Kidney (tissue), 14 donors: Measurements from ENCODE around the gene C5orf22. TPM values are rescaled to one million over a fixed set of nuclear protein-coding genes. Genes with fewer than 3 reads are reported as not detected.
"Not testable (repeated sequence)": the region's sequence is repeated elsewhere in the genome, so short reads cannot be mapped to it uniquely, and the experiment has no call there.

Experiments used
- DNase-seq, 5 donors: peaks; one replicate each; pipeline ENCODE4 v3.0.0-alpha.2; 2013 to 2020
- FAIRE-seq: peaks from 2 replicates; lab custom pipeline; 2012; peaks lifted over from hg19 to GRCh38; lab: Jason Lieb, UNC
- H3K27ac ChIP-seq, 2 donors: one replicate each; pipeline ENCODE4 v1.7.0; 2013; ENCODE audit warnings: low read depth in 2 of 2, low read length in 2 of 2, inconsistent platforms in 1 of 2
- H3K27me3 ChIP-seq: one replicate; pipeline ENCODE4 v1.7.1; 2013; ENCODE audit warnings: low read length, inconsistent platforms; ENCODE audit not compliant: control insufficient read depth, insufficient read depth
- H3K36me3 ChIP-seq, 3 donors: one replicate each; pipeline versions ENCODE4 v1.7.0 to v1.7.1; 2013; ENCODE audit warnings: low read length in 3 of 3, control low read depth in 1 of 3, inconsistent platforms in 1 of 3; ENCODE audit not compliant: insufficient read depth in 3 of 3, control insufficient read depth in 2 of 3
- H3K4me1 ChIP-seq, 3 donors: one replicate each; pipeline versions ENCODE4 v1.7.0 to v1.7.1; 2013; ENCODE audit warnings: low read length in 3 of 3, inconsistent platforms in 1 of 3, low read depth in 1 of 3; ENCODE audit not compliant: control insufficient read depth in 2 of 3, insufficient read depth in 2 of 3
- H3K4me3 ChIP-seq, 3 donors: one replicate each; pipeline versions ENCODE4 v1.7.0 to v1.8.1; 2013; ENCODE audit warnings: low read length in 3 of 3, control low read depth in 1 of 3, inconsistent platforms in 1 of 3
- H3K9ac ChIP-seq, 3 donors: one replicate each; pipeline versions ENCODE4 v1.7.0 to v1.7.1; 2013; ENCODE audit warnings: low read length in 3 of 3, control low read depth in 1 of 3, inconsistent platforms in 1 of 3
- H3K9me3 ChIP-seq, 3 donors: one replicate each; pipeline versions ENCODE4 v1.7.0 to v1.7.1; 2013; ENCODE audit warnings: low read length in 3 of 3, control low read depth in 1 of 3, inconsistent platforms in 1 of 3; ENCODE audit not compliant: control insufficient read depth in 2 of 3, insufficient read depth in 1 of 3
- intact Hi-C: fragments of 100-400 bp; cut with DNase I; formaldehyde crosslinking; loops from one replicate; pipeline ENCODE4 v1.11.1; 2022
- polyA plus RNA-seq: library from polyadenylated mRNA; stranded (reverse); fragments of 350-450 nt; fragmentation: Illumina TruSeq; extraction: RNeasy Lipid Tissue Mini Kit (QIAGEN cat#74804); gene quantifications from one replicate; pipeline ENCODE4 v1.2.3, GENCODE V29; 2014; ENCODE audit warnings: low read depth, low replicate concordance; ENCODE audit not compliant: insufficient read depth
- total RNA-seq: library from RNA; stranded (reverse); fragmentation: NEBNext Ultra II Directional; extraction: Animal tissue kit (Norgen Biotek cat#: 25700); gene quantifications from one replicate; pipeline ENCODE4 v1.2.1, GENCODE V29; 2021
- TF ChIP-seq, protein P1 (sequence below): IDR thresholded peaks from 3 replicates; pipeline ENCODE4 v1.5.1; 2012; ENCODE audit warnings: mild to moderate bottlenecking, moderate library complexity, borderline replicate concordance; ENCODE audit not compliant: insufficient read depth; ENCODE audit errors: extremely low read depth
- donor health status: control.
- donor health status: control.
- donor health status: control.
- donor health status: control.
- donor health status: control.
- donor health status: DM: yes; HTN: yes; CAD: no.
- donor health status: Normal renal cell carcinoma (clear cell type).

Gene C5orf22
- total and polyA plus RNA-seq, 2 donors from 2014 or later = 8.2 to 22.5 TPM

GRCh38 chr5:31598640-31599611, 66.8 kb downstream of the C5orf22 start:
- intact Hi-C loops = no loop called here
- Histone ChIP-seq H3K27ac (no peak overlapping the region), H3K4me3 (no peak overlapping the region), H3K4me1 (no peaks in the 10 kb centered on the region), H3K36me3 (no peaks in the 10 kb centered on the region), H3K27me3 (no peaks in the 10 kb centered on the region), H3K9ac (no peak overlapping the region), H3K9me3 (no peaks in the 10 kb centered on the region)
- FAIRE-seq = no peak
- DNase-seq = no peak
- TF ChIP-seq, protein P1, sequence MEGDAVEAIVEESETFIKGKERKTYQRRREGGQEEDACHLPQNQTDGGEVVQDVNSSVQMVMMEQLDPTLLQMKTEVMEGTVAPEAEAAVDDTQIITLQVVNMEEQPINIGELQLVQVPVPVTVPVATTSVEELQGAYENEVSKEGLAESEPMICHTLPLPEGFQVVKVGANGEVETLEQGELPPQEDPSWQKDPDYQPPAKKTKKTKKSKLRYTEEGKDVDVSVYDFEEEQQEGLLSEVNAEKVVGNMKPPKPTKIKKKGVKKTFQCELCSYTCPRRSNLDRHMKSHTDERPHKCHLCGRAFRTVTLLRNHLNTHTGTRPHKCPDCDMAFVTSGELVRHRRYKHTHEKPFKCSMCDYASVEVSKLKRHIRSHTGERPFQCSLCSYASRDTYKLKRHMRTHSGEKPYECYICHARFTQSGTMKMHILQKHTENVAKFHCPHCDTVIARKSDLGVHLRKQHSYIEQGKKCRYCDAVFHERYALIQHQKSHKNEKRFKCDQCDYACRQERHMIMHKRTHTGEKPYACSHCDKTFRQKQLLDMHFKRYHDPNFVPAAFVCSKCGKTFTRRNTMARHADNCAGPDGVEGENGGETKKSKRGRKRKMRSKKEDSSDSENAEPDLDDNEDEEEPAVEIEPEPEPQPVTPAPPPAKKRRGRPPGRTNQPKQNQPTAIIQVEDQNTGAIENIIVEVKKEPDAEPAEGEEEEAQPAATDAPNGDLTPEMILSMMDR = no peak

DNA sequence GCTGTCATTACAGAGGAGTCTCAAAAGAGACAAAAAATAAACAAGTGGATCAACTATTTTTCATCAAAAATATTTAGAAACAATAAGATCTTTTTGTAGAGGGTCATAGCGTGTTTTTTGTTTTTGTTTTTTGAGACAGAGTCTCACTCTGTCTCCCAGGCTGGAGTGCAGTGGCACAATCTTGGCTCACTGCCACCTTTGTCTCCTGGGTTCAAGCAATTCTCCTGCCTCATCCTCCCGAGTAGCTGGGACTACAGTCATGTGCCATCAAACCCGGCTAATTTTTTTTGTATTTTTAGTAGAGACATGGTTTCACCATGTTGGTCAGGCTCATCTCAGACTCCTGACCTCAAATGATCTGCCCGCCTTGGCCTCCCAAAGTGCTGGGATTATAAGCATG, 70.2 kb downstream of the C5orf22 start:
- DNase-seq, H3K27me3 ChIP-seq, H3K36me3 ChIP-seq, H3K9me3 ChIP-seq, H3K9ac ChIP-seq, H3K27ac ChIP-seq, H3K4me1 ChIP-seq, FAIRE-seq, intact Hi-C loops, H3K4me3 ChIP-seq: not testable (repeated sequence)

- H3K27ac ChIP-seq = no peak overlapping the region
- no peak overlapping the region for H3K4me3 ChIP-seq
- H3K27me3 ChIP-seq = no peaks in the 10 kb centered on the region
- intact Hi-C loops = no loop called here
- H3K4me1 ChIP-seq = no peaks in the 10 kb centered on the region
- DNase-seq (no peak), FAIRE-seq (no peak)
- H3K36me3 ChIP-seq = no peaks in the 10 kb centered on the region
- H3K9me3 ChIP-seq = no peaks in the 10 kb centered on the region
- no peak overlapping the region for H3K9ac ChIP-seq
- TF ChIP-seq, protein P1 = no peak
These were observed 72.1 kb downstream of the C5orf22 start for GRCh38 chr5:31604240-31604639.

DNA sequence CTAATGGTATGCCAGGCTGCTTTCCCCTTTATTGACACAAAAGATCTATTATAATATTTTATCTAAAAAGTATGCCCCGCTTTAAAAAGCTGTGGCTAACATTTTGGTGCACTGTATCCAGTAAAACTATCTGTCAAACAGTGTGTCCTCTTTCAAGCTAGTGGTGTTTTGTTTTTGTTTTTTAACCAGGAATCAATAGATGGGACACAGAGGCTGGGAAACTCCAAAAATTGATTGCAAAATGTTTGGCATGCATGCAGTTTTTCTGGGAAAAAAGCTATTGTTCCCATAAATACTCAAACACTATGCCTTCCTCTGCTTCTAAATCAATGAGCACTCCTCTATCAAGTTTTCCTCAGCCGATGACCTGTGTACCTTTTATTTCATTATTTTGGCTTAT, 72.5 kb downstream of the C5orf22 start:
- Histone ChIP-seq H3K27me3 (no peaks in the 10 kb centered on the region), H3K4me3 (no peak overlapping the region), H3K27ac (no peak overlapping the region), H3K36me3 (no peaks in the 10 kb centered on the region), H3K9ac (no peak overlapping the region), H3K9me3 (no peaks in the 10 kb centered on the region), H3K4me1 (no peaks in the 10 kb centered on the region)
- FAIRE-seq = no peak
- intact Hi-C loops = no loop called here
- TF ChIP-seq, protein P1 = no peak
- no peak for DNase-seq
